HCT116 (cell line): ENCODE measurements around the gene PLPPR3. TPM values are rescaled to one million over a fixed set of nuclear protein-coding genes. Genes with fewer than 3 reads are reported as not detected.

ENCODE experiments used
- ATAC-seq: fragments of 200-7000 bp; cut with Tn5 transposase; 2 replicates; pipeline ENCODE4 v1.9.1; 2020; ENCODE audit warnings: mild to moderate bottlenecking, moderate library complexity
- BruUV-seq: library from RNA; stranded (reverse); fragments of 400-500 nt; replicated peaks from 2 replicates; lab custom pipeline; 2021; lab: Mats Ljungman, UMichigan
- CTCF ChIA-PET: fragments of 300-600 bp; sonication (Branson Sonifier 250); formaldehyde crosslinking; loops from one replicate; lab custom pipeline; 2021; ENCODE audit warnings: antibody characterized with exemption; lab: Charles Lee
- POLR2A ChIA-PET: fragments of 300-600, 350-600 bp; sonication (Branson Sonifier 250); formaldehyde crosslinking; loops from one replicate; lab custom pipeline; 2021; ENCODE audit warnings: antibody characterized with exemption; lab: Charles Lee
- RAD21 ChIA-PET, 2 experiments: fragments of 300-600 bp; sonication (Branson Sonifier 250); formaldehyde crosslinking; loops; one replicate each; lab custom pipeline; 2023; ENCODE audit warnings: low total read pairs in 2 of 2; ENCODE audit not compliant: uncharacterized antibody in 2 of 2, unreplicated experiment in 2 of 2, low non-redundant PET in 1 of 2; lab: Charles Lee
- DNase-seq: peaks from one replicate; pipeline ENCODE4 v3.0.0-alpha.2; 2010; ENCODE audit warnings: low read depth, low spot score
- H2AFZ ChIP-seq: fragments of 200-600 bp; shearing (Covaris generic), sonication (generic); 2 replicates; pipeline ENCODE4 v1.6.1; 2017; ENCODE audit warnings: low read depth, mixed run types, mixed read lengths, antibody characterized with exemption, low read length; ENCODE audit not compliant: poor library complexity, severe bottlenecking
- H3K27ac ChIP-seq: 2 replicates; pipeline ENCODE4 v1.5.1; 2012; ENCODE audit warnings: low read depth, low read length
- H3K27me3 ChIP-seq: fragments of 200-600 bp; sonication (generic); 2 replicates; pipeline ENCODE4 v1.6.1; 2016; ENCODE audit warnings: mixed run types, low read length, mixed read lengths; ENCODE audit not compliant: insufficient read depth
- H3K36me3 ChIP-seq, 2 experiments: fragments of 200-500 bp in 1 of 2; fragments of 200-600 bp in 1 of 2; sonication (Bioruptor generic) in 1 of 2; sonication (generic) in 1 of 2; 2 replicates each; pipeline versions ENCODE4 v1.5.1 to v1.6.1; 2014 to 2016; ENCODE audit warnings: low read length in 2 of 2, inconsistent platforms in 1 of 2, mixed read lengths in 1 of 2, mixed run types in 1 of 2; ENCODE audit not compliant: insufficient read depth in 2 of 2, control insufficient read depth in 1 of 2
- H3K4me1 ChIP-seq, 2 experiments: fragments of 200-600 bp in 1 of 2; sonication (generic) in 1 of 2; 2 replicates each; pipeline versions ENCODE4 v1.5.1 to v1.6.1; 2012 to 2017; ENCODE audit warnings: low read length in 2 of 2, inconsistent platforms in 1 of 2, mild to moderate bottlenecking in 1 of 2, mixed read lengths in 1 of 2, mixed run types in 1 of 2, moderate library complexity in 1 of 2; ENCODE audit not compliant: insufficient read depth in 2 of 2, control insufficient read depth in 1 of 2
- H3K4me2 ChIP-seq: fragments of 200-600 bp; sonication (generic); 2 replicates; pipeline ENCODE4 v1.6.1; 2017; ENCODE audit warnings: mixed run types, low read length, mixed read lengths
- H3K4me3 ChIP-seq, 2 experiments: fragments of 200-600 bp in 1 of 2; sonication (generic) in 1 of 2; replicated peaks in 1 of 2; 2 replicates each; pipeline ENCODE4 v1.5.1; 2011 to 2016; ENCODE audit warnings: low read length in 2 of 2, control low read depth in 1 of 2, low read depth in 1 of 2, mild to moderate bottlenecking in 1 of 2, mixed read lengths in 1 of 2, mixed run types in 1 of 2
- H3K79me2 ChIP-seq: fragments of 200-600 bp; sonication (generic); 2 replicates; pipeline ENCODE4 v1.6.1; 2017; ENCODE audit warnings: mild to moderate bottlenecking, mixed run types, low read length, moderate library complexity, mixed read lengths; ENCODE audit not compliant: insufficient read depth
- H3K9ac ChIP-seq: fragments of 200-600 bp; sonication (generic); 2 replicates; pipeline ENCODE4 v1.6.1; 2016; ENCODE audit warnings: low read length, mixed read lengths
- H3K9me2 ChIP-seq: fragments of 200-600 bp; sonication (generic), shearing (Covaris generic); 2 replicates; pipeline ENCODE4 v1.6.1; 2017; ENCODE audit warnings: mixed run types, mild to moderate bottlenecking, moderate library complexity; ENCODE audit not compliant: insufficient read depth
- H3K9me3 ChIP-seq, 2 experiments: fragments of 200-500 bp in 1 of 2; fragments of 200-600 bp in 1 of 2; sonication (Bioruptor generic) in 1 of 2; sonication (generic) in 1 of 2; 2 replicates each; pipeline ENCODE4 v1.6.1; 2014 to 2017; ENCODE audit warnings: low read length in 2 of 2, mixed read lengths in 2 of 2, inconsistent platforms in 1 of 2, low read depth in 1 of 2, mild to moderate bottlenecking in 1 of 2, mixed run types in 1 of 2, moderate library complexity in 1 of 2; ENCODE audit not compliant: control insufficient read depth in 1 of 2, insufficient read depth in 1 of 2
- H4K20me1 ChIP-seq: fragments of 200-600 bp; sonication (generic), shearing (Covaris generic); 2 replicates; pipeline ENCODE4 v1.6.1; 2017; ENCODE audit warnings: mixed run types, mild to moderate bottlenecking, moderate library complexity; ENCODE audit not compliant: insufficient read depth
- CEBPB ChIP-seq: IDR thresholded peaks from 2 replicates; pipeline ENCODE4 v1.6.1; 2012; ENCODE audit warnings: low read depth
- EGR1 ChIP-seq: IDR thresholded peaks from 2 replicates; pipeline ENCODE4 v1.6.1; 2012; ENCODE audit warnings: low read depth
- ELF1 ChIP-seq: IDR thresholded peaks from 2 replicates; pipeline ENCODE4 v1.6.1; 2012; ENCODE audit warnings: low read depth, borderline replicate concordance
- EZH2 ChIP-seq: fragments of 200-600 bp; sonication (generic); IDR thresholded peaks from 2 replicates; pipeline ENCODE4 v1.6.1; 2017; ENCODE audit warnings: antibody characterized with exemption, mixed run types
- EZH2phosphoT487 ChIP-seq: fragments of 200-600 bp; IDR thresholded peaks from 2 replicates; pipeline ENCODE4 v1.6.1; 2018; ENCODE audit warnings: antibody characterized with exemption, borderline replicate concordance
- FOSL1 ChIP-seq: IDR thresholded peaks from 2 replicates; pipeline ENCODE4 v1.6.1; 2012; ENCODE audit warnings: low read depth
- JUND ChIP-seq: IDR thresholded peaks from 2 replicates; pipeline ENCODE4 v1.6.1; 2012
- POLR2A ChIP-seq: IDR thresholded peaks from 2 replicates; pipeline ENCODE4 v1.7.0; 2011; ENCODE audit warnings: borderline replicate concordance; ENCODE audit not compliant: insufficient read depth, insufficient read length; ENCODE audit errors: extremely low read depth
- POLR2AphosphoS5 ChIP-seq: IDR thresholded peaks from 2 replicates; pipeline ENCODE4 v1.6.1; 2011; ENCODE audit warnings: mild to moderate bottlenecking, low read depth, low read length, moderate library complexity
- SIN3A ChIP-seq: IDR thresholded peaks from 2 replicates; pipeline ENCODE4 v1.6.1; 2012; ENCODE audit warnings: low read depth
- SP1 ChIP-seq: IDR thresholded peaks from 2 replicates; pipeline ENCODE4 v1.6.1; 2012; ENCODE audit warnings: low read depth
- SRF ChIP-seq: IDR thresholded peaks from 2 replicates; pipeline ENCODE4 v1.6.1; 2012; ENCODE audit warnings: low read depth
- TCF7L2 ChIP-seq: IDR thresholded peaks from 2 replicates; pipeline ENCODE4 v1.7.0; 2011; ENCODE audit warnings: borderline replicate concordance, inconsistent platforms; ENCODE audit not compliant: insufficient read depth, insufficient read length; ENCODE audit errors: extremely low read depth
- ZFX ChIP-seq: fragments of 450-650 bp; IDR thresholded peaks from 2 replicates; pipeline ENCODE4 v1.6.1; 2017
- ZNF274 ChIP-seq: fragments of 200-500 bp; sonication (Bioruptor generic); IDR thresholded peaks from 2 replicates; pipeline ENCODE4 v1.6.1; 2014; ENCODE audit warnings: mild to moderate bottlenecking, low read depth, low read length, inconsistent platforms
- intact Hi-C: fragments of 100-400 bp; cut with micrococcal nuclease; formaldehyde crosslinking; loops from 2 replicates; pipeline ENCODE4 v1.10.0; 2022
- total RNA-seq: library from RNA; stranded (reverse); gene quantifications from one replicate; pipeline ENCODE4 v1.2.1, GENCODE V29; 2021; ENCODE audit not compliant: unreplicated experiment
- TF ChIP-seq, protein P1 (sequence below), 3 experiments: fragments of 200-600 bp in 1 of 3; sonication (generic) in 1 of 3; IDR thresholded peaks in 2 of 3; conservative IDR thresholded peaks in 1 of 3; 2 replicates each; pipeline ENCODE4 v1.5.1; 2012 to 2017; ENCODE audit warnings: low read depth in 2 of 3, low read length in 2 of 3, antibody characterized with exemption in 1 of 3, borderline replicate concordance in 1 of 3, control low read depth in 1 of 3, mild to moderate bottlenecking in 1 of 3, mixed read lengths in 1 of 3, mixed run types in 1 of 3, moderate library complexity in 1 of 3; ENCODE audit not compliant: insufficient read depth in 1 of 3
- TF ChIP-seq, protein P2 (sequence below): IDR thresholded peaks from 2 replicates; pipeline ENCODE4 v1.6.1; 2011; ENCODE audit warnings: mild to moderate bottlenecking, low read length, moderate library complexity; ENCODE audit not compliant: insufficient replicate concordance; ENCODE audit errors: extremely low read depth
- TF ChIP-seq, protein P3 (sequence below): IDR thresholded peaks from 2 replicates; pipeline ENCODE4 v1.6.1; 2012

PLPPR3 gene
- total RNA-seq, 1 experiment from 2014 or later: 0.27 TPM

DNA sequence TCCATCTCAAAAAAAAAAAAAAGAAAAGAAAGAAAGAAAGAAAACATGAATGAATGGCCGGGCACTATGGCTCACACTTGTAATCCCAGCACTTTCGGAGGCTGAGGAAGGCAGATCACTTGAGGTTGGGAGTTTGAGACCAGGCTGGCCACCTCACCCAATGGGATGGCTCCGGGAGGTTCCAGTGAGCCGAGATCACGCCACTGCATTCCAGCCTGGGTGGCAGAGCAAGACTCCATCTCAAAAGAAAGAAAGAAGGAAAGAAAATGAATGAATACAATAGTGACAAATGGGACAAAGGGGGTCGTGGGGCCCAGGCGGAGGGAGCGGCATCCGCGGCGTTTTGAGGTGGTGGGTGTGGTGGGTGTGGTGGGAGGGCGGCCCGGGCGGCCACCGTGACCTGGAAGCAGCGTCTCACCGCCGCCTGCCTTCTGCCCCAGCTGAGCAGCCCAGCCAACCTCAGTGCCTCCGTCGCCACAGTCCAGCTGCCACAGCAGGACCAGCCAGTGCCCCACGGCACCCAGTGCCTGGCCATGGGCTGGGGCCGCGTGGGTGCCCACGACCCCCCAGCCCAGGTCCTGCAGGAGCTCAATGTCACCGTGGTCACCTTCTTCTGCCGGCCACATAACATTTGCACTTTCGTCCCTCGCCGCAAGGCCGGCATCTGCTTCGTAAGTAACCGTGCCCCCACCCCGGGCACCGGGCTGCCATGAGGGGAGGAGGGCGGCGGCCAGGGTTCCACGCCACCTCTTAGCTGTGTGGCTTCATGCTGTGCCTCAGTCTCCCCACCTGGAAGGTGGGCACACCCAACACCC lies 24.2 kb upstream of the PLPPR3 start:
- intact Hi-C loops: no loop called here
- ChIA-PET CTCF (interaction anchor here (0.6 kb wide), 1 partner anchor 76 kb away, joined by 3 read pairs; no protein-coding TSS in a partner anchor), POLR2A (no interaction called here), RAD21 (no interaction called here)
- H3K9me3 ChIP-seq: no peaks in the 10 kb centered on the region
- no peaks in the 10 kb centered on the region for H3K9me2 ChIP-seq
- no peak overlapping the region for H3K9ac ChIP-seq
- no peak overlapping the region for H3K27ac ChIP-seq
- no peak overlapping the region for H3K4me3 ChIP-seq
- H4K20me1 ChIP-seq: no peaks in the 10 kb centered on the region
- DNase-seq (no peak), ATAC-seq (no peak)
- H3K4me2 ChIP-seq: no peak overlapping the region
- no peak overlapping the region for H2AFZ ChIP-seq
- H3K4me1 ChIP-seq: peaks cover 16 to 29% of the 10 kb centered on the region in 2 experiments; a peak in 3 of 4 replicates
- H3K36me3 ChIP-seq: no peaks in the 10 kb centered on the region
- TF ChIP-seq EZH2phosphoT487: no peak
- no peak for TF ChIP-seq SP1
- no peak for TF ChIP-seq CEBPB
- no peak for TF ChIP-seq SRF
- TF ChIP-seq POLR2AphosphoS5: no peak
- TF ChIP-seq EGR1: no peak
- no peak for TF ChIP-seq EZH2
- TF ChIP-seq ELF1: no peak
- TF ChIP-seq, protein P1, sequence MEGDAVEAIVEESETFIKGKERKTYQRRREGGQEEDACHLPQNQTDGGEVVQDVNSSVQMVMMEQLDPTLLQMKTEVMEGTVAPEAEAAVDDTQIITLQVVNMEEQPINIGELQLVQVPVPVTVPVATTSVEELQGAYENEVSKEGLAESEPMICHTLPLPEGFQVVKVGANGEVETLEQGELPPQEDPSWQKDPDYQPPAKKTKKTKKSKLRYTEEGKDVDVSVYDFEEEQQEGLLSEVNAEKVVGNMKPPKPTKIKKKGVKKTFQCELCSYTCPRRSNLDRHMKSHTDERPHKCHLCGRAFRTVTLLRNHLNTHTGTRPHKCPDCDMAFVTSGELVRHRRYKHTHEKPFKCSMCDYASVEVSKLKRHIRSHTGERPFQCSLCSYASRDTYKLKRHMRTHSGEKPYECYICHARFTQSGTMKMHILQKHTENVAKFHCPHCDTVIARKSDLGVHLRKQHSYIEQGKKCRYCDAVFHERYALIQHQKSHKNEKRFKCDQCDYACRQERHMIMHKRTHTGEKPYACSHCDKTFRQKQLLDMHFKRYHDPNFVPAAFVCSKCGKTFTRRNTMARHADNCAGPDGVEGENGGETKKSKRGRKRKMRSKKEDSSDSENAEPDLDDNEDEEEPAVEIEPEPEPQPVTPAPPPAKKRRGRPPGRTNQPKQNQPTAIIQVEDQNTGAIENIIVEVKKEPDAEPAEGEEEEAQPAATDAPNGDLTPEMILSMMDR (IDR thresholded peaks at IDR 0.05 in 2 of 3, conservative IDR thresholded peaks at IDR 0.05 in 1 of 3; ENCODE audit: borderline replicate concordance in 1 of 3, insufficient read depth in 1 of 3, low read depth in 2 of 3, low read length in 2 of 3): no peak
- TF ChIP-seq, protein P2, sequence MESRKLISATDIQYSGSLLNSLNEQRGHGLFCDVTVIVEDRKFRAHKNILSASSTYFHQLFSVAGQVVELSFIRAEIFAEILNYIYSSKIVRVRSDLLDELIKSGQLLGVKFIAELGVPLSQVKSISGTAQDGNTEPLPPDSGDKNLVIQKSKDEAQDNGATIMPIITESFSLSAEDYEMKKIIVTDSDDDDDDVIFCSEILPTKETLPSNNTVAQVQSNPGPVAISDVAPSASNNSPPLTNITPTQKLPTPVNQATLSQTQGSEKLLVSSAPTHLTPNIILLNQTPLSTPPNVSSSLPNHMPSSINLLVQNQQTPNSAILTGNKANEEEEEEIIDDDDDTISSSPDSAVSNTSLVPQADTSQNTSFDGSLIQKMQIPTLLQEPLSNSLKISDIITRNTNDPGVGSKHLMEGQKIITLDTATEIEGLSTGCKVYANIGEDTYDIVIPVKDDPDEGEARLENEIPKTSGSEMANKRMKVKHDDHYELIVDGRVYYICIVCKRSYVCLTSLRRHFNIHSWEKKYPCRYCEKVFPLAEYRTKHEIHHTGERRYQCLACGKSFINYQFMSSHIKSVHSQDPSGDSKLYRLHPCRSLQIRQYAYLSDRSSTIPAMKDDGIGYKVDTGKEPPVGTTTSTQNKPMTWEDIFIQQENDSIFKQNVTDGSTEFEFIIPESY: no peak
- TF ChIP-seq SIN3A: no peak
- TF ChIP-seq, protein P3, sequence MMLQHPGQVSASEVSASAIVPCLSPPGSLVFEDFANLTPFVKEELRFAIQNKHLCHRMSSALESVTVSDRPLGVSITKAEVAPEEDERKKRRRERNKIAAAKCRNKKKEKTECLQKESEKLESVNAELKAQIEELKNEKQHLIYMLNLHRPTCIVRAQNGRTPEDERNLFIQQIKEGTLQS: no peak
- TF ChIP-seq JUND: no peak
- TF ChIP-seq FOSL1: no peak
- no peak for TF ChIP-seq ZNF274
- TF ChIP-seq ZFX: no peak
- TF ChIP-seq POLR2A: no peak
- no peak for TF ChIP-seq TCF7L2
- H3K79me2 ChIP-seq: no peaks in the 10 kb centered on the region
- H3K27me3 ChIP-seq: no peaks in the 10 kb centered on the region; the same call in 1 of the 2 replicates
- no TSS peak for BruUV-seq
